Testis (tissue), 3 donors: ENCODE results near the gene ARPC2. TPM values are rescaled to one million over a fixed set of nuclear protein-coding genes. Genes with fewer than 3 reads are reported as not detected.

ENCODE experiments used
- DNase-seq: peaks from one replicate; pipeline ENCODE4 v3.0.0-alpha.2; 2019
- H3K27ac ChIP-seq, 2 donors: fragments of 200-600 bp; sonication (generic); one replicate each; pipeline ENCODE4 v1.5.1; 2019
- H3K27me3 ChIP-seq: fragments of 200-600 bp; sonication (generic); one replicate; pipeline ENCODE4 v1.5.1; 2019
- H3K36me3 ChIP-seq: fragments of 200-600 bp; sonication (generic); one replicate; pipeline ENCODE4 v1.5.1; 2017; ENCODE audit warnings: low read depth; ENCODE audit errors: missing control alignments
- H3K4me1 ChIP-seq: fragments of 200-600 bp; sonication (generic); one replicate; pipeline ENCODE4 v1.5.1; 2019
- H3K4me3 ChIP-seq, 2 donors: fragments of 200-600 bp; sonication (generic); one replicate each; pipeline ENCODE4 v1.5.1; 2017 to 2019
- H3K9me3 ChIP-seq: fragments of 200-600 bp; sonication (generic); one replicate; pipeline ENCODE4 v1.5.1; 2017
- POLR2A ChIP-seq: fragments of 450-650 bp; IDR thresholded peaks from one replicate; pipeline ENCODE4 v1.6.1; 2017; ENCODE audit warnings: antibody characterized with exemption, mild to moderate bottlenecking, moderate library complexity
- WGBS, 2 donors: methylation state at CpG; one replicate each; pipeline ENCODE4 v1.1.5; 2018; 5-methylcytosine and 5-hydroxymethylcytosine counted together
- intact Hi-C: fragments of 100-400 bp; cut with DNase I; formaldehyde crosslinking; loops from one replicate; pipeline ENCODE4 v1.15.1; 2023; ENCODE audit warnings: low total_unique reads
- polyA plus RNA-seq: library from polyadenylated mRNA; stranded (reverse); fragments of 350-450 nt; fragmentation: Illumina TruSeq; extraction: RNeasy Lipid Tissue Mini Kit (QIAGEN cat#74804); gene quantifications from one replicate; pipeline ENCODE4 v1.2.3, GENCODE V29; 2014; ENCODE audit warnings: low read depth, low replicate concordance; ENCODE audit not compliant: insufficient read depth
- total RNA-seq, 2 donors: library from RNA; depleted of rRNA; stranded (reverse); fragments of >200 nt; gene quantifications; one replicate each; pipeline ENCODE4 v1.2.3, GENCODE V29; 2016
- TF ChIP-seq, protein P1 (sequence below), 3 experiments: fragments of 450-650 bp in 2 of 3; fragments of 200-600 bp in 1 of 3; sonication (generic) in 1 of 3; IDR thresholded peaks; one replicate each; pipeline ENCODE4 v1.5.1; 2016 to 2019; ENCODE audit warnings: antibody characterized with exemption in 3 of 3, mild to moderate bottlenecking in 2 of 3, moderate library complexity in 1 of 3

Gene ARPC2
- total and polyA plus RNA-seq, 3 donors from 2014 or later, result 255 to 338 (median 271) TPM

DNA sequence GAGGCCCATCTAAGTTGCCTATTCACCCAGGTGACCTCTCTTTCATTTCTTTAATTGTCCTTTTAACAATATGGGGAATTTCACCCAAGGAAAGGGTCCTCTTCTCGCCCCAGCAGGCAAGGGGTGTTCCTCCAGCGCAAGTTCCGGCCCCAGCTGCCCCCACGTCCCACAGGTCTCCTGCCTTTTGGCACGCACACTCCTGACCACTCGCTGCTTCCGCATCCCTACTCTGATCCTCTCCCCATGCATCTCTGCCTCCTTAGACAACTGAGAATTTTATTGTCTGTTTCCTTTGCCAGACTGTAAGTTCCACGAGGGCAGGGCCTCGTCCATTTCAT is 684 bp upstream of the ARPC2 start:
- Histone ChIP-seq H3K27me3 (no peaks in the 10 kb centered on the region), H3K9me3 (no peaks in the 10 kb centered on the region), H3K4me1 (peaks cover 29% of the 10 kb centered on the region), H3K36me3 (no peaks in the 10 kb centered on the region), H3K4me3 (peak overlapping the region; percentile 94 to 99), H3K27ac (peak overlapping the region; percentile 90 to 96)
- 8 to 26% methylated on average over 9 of the region's 9 CpGs for WGBS, 2 donors
- TF ChIP-seq, protein P1, sequence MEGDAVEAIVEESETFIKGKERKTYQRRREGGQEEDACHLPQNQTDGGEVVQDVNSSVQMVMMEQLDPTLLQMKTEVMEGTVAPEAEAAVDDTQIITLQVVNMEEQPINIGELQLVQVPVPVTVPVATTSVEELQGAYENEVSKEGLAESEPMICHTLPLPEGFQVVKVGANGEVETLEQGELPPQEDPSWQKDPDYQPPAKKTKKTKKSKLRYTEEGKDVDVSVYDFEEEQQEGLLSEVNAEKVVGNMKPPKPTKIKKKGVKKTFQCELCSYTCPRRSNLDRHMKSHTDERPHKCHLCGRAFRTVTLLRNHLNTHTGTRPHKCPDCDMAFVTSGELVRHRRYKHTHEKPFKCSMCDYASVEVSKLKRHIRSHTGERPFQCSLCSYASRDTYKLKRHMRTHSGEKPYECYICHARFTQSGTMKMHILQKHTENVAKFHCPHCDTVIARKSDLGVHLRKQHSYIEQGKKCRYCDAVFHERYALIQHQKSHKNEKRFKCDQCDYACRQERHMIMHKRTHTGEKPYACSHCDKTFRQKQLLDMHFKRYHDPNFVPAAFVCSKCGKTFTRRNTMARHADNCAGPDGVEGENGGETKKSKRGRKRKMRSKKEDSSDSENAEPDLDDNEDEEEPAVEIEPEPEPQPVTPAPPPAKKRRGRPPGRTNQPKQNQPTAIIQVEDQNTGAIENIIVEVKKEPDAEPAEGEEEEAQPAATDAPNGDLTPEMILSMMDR (IDR thresholded peaks at IDR 0.05), result no peak
- TF ChIP-seq POLR2A, result no peak
- DNase-seq, result peak; percentile 35
- intact Hi-C loops, result no loop called here

DNA sequence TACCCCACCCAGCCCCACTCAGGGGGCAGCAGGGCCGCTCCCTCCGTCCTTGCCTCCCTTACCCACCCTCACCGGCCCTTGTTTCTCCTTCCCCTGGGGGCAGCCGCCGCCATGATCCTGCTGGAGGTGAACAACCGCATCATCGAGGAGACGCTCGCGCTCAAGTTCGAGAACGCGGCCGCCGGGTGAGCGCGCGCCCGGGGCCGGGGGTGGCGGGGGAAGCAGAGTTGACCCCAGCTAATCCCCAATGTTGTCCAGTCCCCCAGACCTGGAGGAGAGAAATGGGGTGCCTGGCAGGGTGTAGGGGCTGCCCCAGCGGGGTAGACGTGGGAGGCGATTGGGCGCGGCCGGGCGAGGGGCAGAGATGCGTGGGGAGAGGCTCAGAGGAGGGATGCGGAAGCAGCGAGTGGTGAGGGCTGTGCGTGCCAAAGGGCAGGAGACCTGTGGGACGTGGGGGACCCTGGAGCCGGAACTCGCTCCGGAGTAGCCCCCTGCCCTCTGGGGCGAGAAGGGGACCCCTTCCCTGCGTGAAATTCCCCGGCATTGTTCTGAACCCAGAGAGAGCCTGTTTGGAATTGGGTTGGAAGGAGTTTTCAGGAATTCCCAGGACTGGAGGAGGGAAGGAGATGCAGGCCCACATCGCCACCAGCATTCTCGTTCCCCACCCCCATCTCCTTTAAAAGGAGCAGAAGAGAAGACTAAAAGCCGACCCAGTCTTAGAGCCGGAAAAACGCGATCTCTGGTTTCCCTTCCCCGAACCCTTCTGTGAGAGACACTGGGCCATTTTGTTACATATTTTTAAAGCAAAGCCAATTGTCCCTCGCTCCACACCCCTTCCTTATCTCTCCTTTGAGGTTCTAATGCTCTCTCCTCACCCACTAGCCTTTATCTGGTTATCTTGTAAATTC is 625 bp downstream of the ARPC2 start:
- no peak for TF ChIP-seq POLR2A
- TF ChIP-seq, protein P1 (IDR thresholded peaks at IDR 0.05), result no peak
- WGBS, 2 donors, result 0 to 1% methylated on average over 45 to 47 of the region's 47 CpGs
- Histone ChIP-seq H3K9me3 (no peaks in the 10 kb centered on the region), H3K36me3 (no peaks in the 10 kb centered on the region), H3K27ac (peak overlapping the region; percentile 90 to 96), H3K27me3 (no peaks in the 10 kb centered on the region), H3K4me1 (peaks cover 35% of the 10 kb centered on the region), H3K4me3 (peak overlapping the region; percentile 94 to 99)
- intact Hi-C loops, result no loop called here
- peak; percentile 67 for DNase-seq

DNA sequence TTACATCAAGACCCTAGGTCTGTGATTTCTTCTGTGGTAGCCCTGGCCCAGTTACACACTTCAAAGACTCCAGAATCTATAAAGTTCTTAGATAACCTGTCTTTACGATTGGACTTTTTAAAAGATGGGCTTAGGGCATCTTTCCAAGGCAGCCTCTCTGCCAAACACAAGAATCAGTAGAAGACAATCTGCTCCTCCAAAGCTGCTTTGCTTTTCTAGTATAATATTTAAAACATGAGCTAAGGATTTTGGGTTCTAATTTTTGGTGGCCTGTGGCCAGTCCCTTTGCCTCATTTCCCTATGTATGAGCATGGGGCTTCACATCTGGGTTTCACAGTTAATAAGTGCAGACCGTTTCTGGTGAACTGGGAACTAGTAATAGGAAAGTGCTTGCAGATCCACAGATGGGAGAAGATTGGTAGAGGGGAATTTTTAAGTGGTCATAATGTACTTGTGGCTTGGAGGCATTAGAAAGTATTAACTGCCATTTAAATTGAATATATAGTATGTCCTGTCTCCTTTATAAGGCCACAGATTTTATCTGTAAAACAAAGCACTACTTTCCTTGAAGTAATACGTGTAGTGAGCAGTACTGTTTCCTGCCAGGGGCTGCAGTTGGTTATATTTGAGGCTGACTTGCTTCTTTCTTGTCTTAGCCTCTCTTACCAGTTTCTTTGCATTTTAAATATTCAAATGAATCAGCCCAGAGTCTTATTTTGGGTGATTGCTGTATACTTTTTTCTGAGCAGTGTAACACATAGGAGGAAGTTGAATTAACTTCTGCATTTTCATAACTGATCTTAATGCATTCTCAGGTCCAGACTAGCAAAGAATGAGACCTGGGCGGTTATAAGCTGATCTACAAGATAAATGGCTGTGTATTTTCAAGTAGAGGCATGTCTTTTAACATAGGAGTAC is 1.5 kb downstream of the ARPC2 start:
- Histone ChIP-seq H3K9me3 (no peaks in the 10 kb centered on the region), H3K27ac (peak overlapping the region; percentile 90 to 96), H3K4me1 (peaks cover 43% of the 10 kb centered on the region), H3K36me3 (no peaks in the 10 kb centered on the region), H3K27me3 (no peaks in the 10 kb centered on the region), H3K4me3 (peak overlapping the region; percentile 94 to 99)
- 8 to 9% methylated on average over 4 of the region's 4 CpGs for WGBS, 2 donors
- intact Hi-C loops, result no loop called here
- TF ChIP-seq, protein P1 (IDR thresholded peaks at IDR 0.05), result no peak
- TF ChIP-seq POLR2A, result no peak
- no peak for DNase-seq

DNA sequence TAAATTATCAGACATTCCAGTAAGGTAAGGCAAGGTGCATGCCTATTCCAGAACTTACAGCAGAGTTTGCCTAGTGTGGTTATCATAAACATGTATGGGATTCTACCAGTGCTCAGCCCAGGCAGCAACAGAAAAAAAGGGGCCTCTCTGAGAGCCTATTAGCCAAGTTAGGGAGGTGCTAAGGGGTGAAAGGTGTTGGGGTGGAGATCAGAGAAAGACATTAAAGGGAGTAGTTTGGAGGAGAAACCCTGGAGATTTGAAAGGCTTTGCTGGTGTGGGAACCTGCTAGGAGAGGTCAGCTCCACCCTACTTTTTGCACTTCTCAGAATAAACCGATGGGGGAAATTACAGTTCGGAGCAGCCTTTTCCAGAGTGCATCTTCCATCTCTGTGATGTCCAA is 2.9 kb downstream of the ARPC2 start:
- 28 to 70% methylated on average over 2 of the region's 2 CpGs for WGBS, 2 donors
- H3K9me3 ChIP-seq, result no peaks in the 10 kb centered on the region
- peaks cover 43% of the 10 kb centered on the region for H3K4me1 ChIP-seq
- TF ChIP-seq, protein P1 (IDR thresholded peaks at IDR 0.05), result no peak
- TF ChIP-seq POLR2A, result no peak
- no peak overlapping the region for H3K4me3 ChIP-seq
- peak overlapping the region in 1 of 2 donors; percentile 96 for H3K27ac ChIP-seq
- no peak for DNase-seq
- no peaks in the 10 kb centered on the region for H3K27me3 ChIP-seq
- intact Hi-C loops, result no loop called here
- H3K36me3 ChIP-seq, result no peaks in the 10 kb centered on the region
